Trophoblast cell (in vitro differentiated cells and primary cell): ENCODE results near the gene EPS15.

Experiments used
- DNase-seq, 2 donors: peaks; one replicate each; pipeline ENCODE4 v3.0.0-alpha.2; 2016
- H2AFZ ChIP-seq: 2 replicates; pipeline ENCODE4 v1.6.1; 2013; ENCODE audit warnings: low read length, moderate library complexity, mild to moderate bottlenecking; ENCODE audit not compliant: insufficient read depth, poor library complexity
- H2AK5ac ChIP-seq: 2 replicates; pipeline ENCODE4 v1.6.1; 2013; ENCODE audit warnings: mild to moderate bottlenecking, low read length
- H2BK120ac ChIP-seq: 2 replicates; pipeline ENCODE4 v1.6.1; 2013; ENCODE audit warnings: low read length, mild to moderate bottlenecking, moderate library complexity; ENCODE audit not compliant: insufficient read depth, poor library complexity
- H2BK12ac ChIP-seq: 2 replicates; pipeline ENCODE4 v1.6.1; 2013; ENCODE audit warnings: mild to moderate bottlenecking, low read length, moderate library complexity
- H2BK5ac ChIP-seq: 2 replicates; pipeline ENCODE4 v1.6.1; 2013; ENCODE audit warnings: low read length, low read depth, moderate library complexity, mild to moderate bottlenecking; ENCODE audit not compliant: poor library complexity
- H3K14ac ChIP-seq: 2 replicates; pipeline ENCODE4 v1.6.1; 2013; ENCODE audit warnings: mild to moderate bottlenecking, low read length
- H3K18ac ChIP-seq: 2 replicates; pipeline ENCODE4 v1.6.1; 2013; ENCODE audit warnings: mild to moderate bottlenecking, low read length
- H3K23ac ChIP-seq: 2 replicates; pipeline ENCODE4 v1.6.1; 2013; ENCODE audit warnings: low read length
- H3K27ac ChIP-seq: 2 replicates; pipeline ENCODE4 v1.5.1; 2013; ENCODE audit warnings: low read depth, mild to moderate bottlenecking, inconsistent platforms, low read length, moderate library complexity
- H3K27me3 ChIP-seq: 2 replicates; pipeline ENCODE4 v1.6.1; 2013; ENCODE audit warnings: inconsistent platforms, mild to moderate bottlenecking, low read length, moderate library complexity; ENCODE audit not compliant: insufficient read depth
- H3K36me3 ChIP-seq, 2 experiments: 1 replicate in 1 of 2; 2 replicates in 1 of 2; pipeline ENCODE4 v1.6.1; 2013; ENCODE audit warnings: low read length in 2 of 2, mild to moderate bottlenecking in 2 of 2, moderate library complexity in 1 of 2; ENCODE audit not compliant: insufficient read depth in 2 of 2, control insufficient read depth in 1 of 2
- H3K4ac ChIP-seq: 2 replicates; pipeline ENCODE4 v1.6.1; 2013; ENCODE audit warnings: low read depth, mild to moderate bottlenecking, low read length, moderate library complexity
- H3K4me1 ChIP-seq, 2 experiments: 1 replicate in 1 of 2; 2 replicates in 1 of 2; pipeline ENCODE4 v1.6.1; 2013; ENCODE audit warnings: low read length in 2 of 2, mild to moderate bottlenecking in 2 of 2, moderate library complexity in 1 of 2; ENCODE audit not compliant: insufficient read depth in 2 of 2, control insufficient read depth in 1 of 2
- H3K4me2 ChIP-seq: 2 replicates; pipeline ENCODE4 v1.6.1; 2013; ENCODE audit warnings: inconsistent platforms, mild to moderate bottlenecking, low read length, moderate library complexity
- H3K4me3 ChIP-seq: 2 replicates; pipeline ENCODE4 v1.5.1; 2013; ENCODE audit warnings: mild to moderate bottlenecking, low read depth, low read length, inconsistent platforms
- H3K79me1 ChIP-seq: one replicate; pipeline ENCODE4 v1.6.1; 2013; ENCODE audit warnings: low read length
- H3K79me2 ChIP-seq: 2 replicates; pipeline ENCODE4 v1.6.1; 2013; ENCODE audit warnings: low read length, mild to moderate bottlenecking; ENCODE audit not compliant: control insufficient read depth, insufficient read depth, poor library complexity
- H3K9ac ChIP-seq: 2 replicates; pipeline ENCODE4 v1.6.1; 2013; ENCODE audit warnings: mild to moderate bottlenecking, low read length
- H3K9me3 ChIP-seq: 2 replicates; pipeline ENCODE4 v1.6.1; 2013; ENCODE audit warnings: low read depth, mild to moderate bottlenecking, control low read depth, inconsistent platforms, low read length; ENCODE audit not compliant: insufficient read depth
- H4K12ac ChIP-seq: 2 replicates; pipeline ENCODE4 v1.6.1; 2013; ENCODE audit warnings: low read depth, mild to moderate bottlenecking, low read length, moderate library complexity
- H4K8ac ChIP-seq: 2 replicates; pipeline ENCODE4 v1.6.1; 2013; ENCODE audit warnings: low read depth, mild to moderate bottlenecking, low read length, moderate library complexity
- H4K91ac ChIP-seq: one replicate; pipeline ENCODE4 v1.6.1; 2013; ENCODE audit warnings: low read depth, mild to moderate bottlenecking, low read length, moderate library complexity
- WGBS: extraction: QIAGEN DNeasy Blood & Tissue Kit; methylation state at CpG from one replicate; pipeline ENCODE4 v1.1.7; 2013; ENCODE audit warnings: missing lambda C conversion rate; ENCODE audit not compliant: insufficient read length, insufficient coverage; ENCODE audit errors: extremely low coverage; 5-methylcytosine and 5-hydroxymethylcytosine counted together

EPS15 gene

GRCh38 chr1:51380936-51381335 lies 138.1 kb downstream of the EPS15 start:
- no peaks in the 10 kb centered on the region for H3K4me1 ChIP-seq
- H2AFZ ChIP-seq, result no peak overlapping the region
- no peak overlapping the region for H3K27ac ChIP-seq
- H3K18ac ChIP-seq, result no peak overlapping the region
- DNase-seq, result no peak
- H3K23ac ChIP-seq, result no peak overlapping the region
- H2AK5ac ChIP-seq, result no peak overlapping the region
- no peak overlapping the region for H4K91ac ChIP-seq
- peaks cover 3% of the 10 kb centered on the region for H3K9me3 ChIP-seq
- H3K4ac ChIP-seq, result no peak overlapping the region
- H3K79me1 ChIP-seq, result no peaks in the 10 kb centered on the region
- H2BK5ac ChIP-seq, result no peak overlapping the region
- H3K79me2 ChIP-seq, result no peaks in the 10 kb centered on the region
- WGBS, result no CpG with 5 or more reads among the region's 1 CpG
- no peak overlapping the region for H3K4me3 ChIP-seq
- H2BK120ac ChIP-seq, result no peak overlapping the region
- no peaks in the 10 kb centered on the region for H3K27me3 ChIP-seq
- H3K36me3 ChIP-seq, result peaks cover 9 to 15% of the 10 kb centered on the region in 2 experiments
- no peak overlapping the region for H3K14ac ChIP-seq
- no peak overlapping the region for H4K8ac ChIP-seq
- no peak overlapping the region for H4K12ac ChIP-seq
- H2BK12ac ChIP-seq, result no peak overlapping the region
- H3K4me2 ChIP-seq, result no peak overlapping the region
- H3K9ac ChIP-seq, result no peak overlapping the region

- Histone ChIP-seq H4K8ac (no peak overlapping the region), H3K4me2 (no peak overlapping the region), H3K79me1 (no peaks in the 10 kb centered on the region), H2AFZ (no peak overlapping the region), H2AK5ac (no peak overlapping the region), H3K4me3 (no peak overlapping the region), H3K9ac (no peak overlapping the region), H2BK12ac (no peak overlapping the region), H3K18ac (no peak overlapping the region), H3K36me3 (peaks cover 6 to 19% of the 10 kb centered on the region in 2 experiments), H3K79me2 (no peaks in the 10 kb centered on the region), H4K12ac (no peak overlapping the region), H3K14ac (no peak overlapping the region), H3K27me3 (no peaks in the 10 kb centered on the region), H3K23ac (no peak overlapping the region), H2BK5ac (no peak overlapping the region), H3K9me3 (peaks cover 3% of the 10 kb centered on the region), H2BK120ac (no peak overlapping the region), H3K4me1 (no peaks in the 10 kb centered on the region), H3K4ac (no peak overlapping the region), H3K27ac (no peak overlapping the region), H4K91ac (no peak overlapping the region)
- no CpG with 5 or more reads among the region's 6 CpGs for WGBS
- DNase-seq, result no peak
Measured at GRCh38 chr1:51378871-51379270, 140.2 kb downstream of the EPS15 start.

DNA sequence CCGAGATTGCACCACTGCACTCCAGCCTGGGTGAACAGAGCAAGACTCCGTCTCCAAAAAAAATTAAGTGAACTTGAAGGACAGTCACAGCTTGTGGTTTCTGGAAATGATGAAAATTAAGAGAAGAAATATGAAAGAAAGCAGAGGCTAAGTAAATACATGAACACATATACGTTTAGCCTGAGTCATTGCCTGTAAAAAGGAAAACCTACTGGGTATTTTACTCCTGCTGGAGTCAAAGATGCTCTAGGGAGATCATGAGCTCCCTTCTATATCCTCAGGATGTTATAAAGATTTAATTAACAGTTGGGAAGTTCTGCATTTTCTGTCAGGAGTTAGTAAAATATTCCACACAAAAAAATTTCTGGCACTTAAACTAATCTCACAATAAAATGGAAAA lies 145.2 kb downstream of the EPS15 start:
- no peak overlapping the region for H3K27ac ChIP-seq
- H4K8ac ChIP-seq, result no peak overlapping the region
- H4K91ac ChIP-seq, result no peak overlapping the region
- no peaks in the 10 kb centered on the region for H3K79me1 ChIP-seq
- no peaks in the 10 kb centered on the region for H3K9me3 ChIP-seq
- H2BK120ac ChIP-seq, result no peak overlapping the region
- H3K4me1 ChIP-seq, result no peaks in the 10 kb centered on the region
- peaks cover 13 to 20% of the 10 kb centered on the region in 2 experiments for H3K36me3 ChIP-seq
- no peak overlapping the region for H3K4me2 ChIP-seq
- H4K12ac ChIP-seq, result no peak overlapping the region
- no peaks in the 10 kb centered on the region for H3K79me2 ChIP-seq
- no peak overlapping the region for H3K4ac ChIP-seq
- H3K27me3 ChIP-seq, result no peaks in the 10 kb centered on the region
- H3K14ac ChIP-seq, result no peak overlapping the region
- no peak overlapping the region for H3K23ac ChIP-seq
- no peak overlapping the region for H2BK12ac ChIP-seq
- H2AK5ac ChIP-seq, result no peak overlapping the region
- no peak overlapping the region for H3K4me3 ChIP-seq
- no peak for DNase-seq
- no peak overlapping the region for H3K9ac ChIP-seq
- no peak overlapping the region for H2AFZ ChIP-seq
- WGBS, result no CpG with 5 or more reads among the region's 3 CpGs
- H3K18ac ChIP-seq, result no peak overlapping the region
- no peak overlapping the region for H2BK5ac ChIP-seq

DNA sequence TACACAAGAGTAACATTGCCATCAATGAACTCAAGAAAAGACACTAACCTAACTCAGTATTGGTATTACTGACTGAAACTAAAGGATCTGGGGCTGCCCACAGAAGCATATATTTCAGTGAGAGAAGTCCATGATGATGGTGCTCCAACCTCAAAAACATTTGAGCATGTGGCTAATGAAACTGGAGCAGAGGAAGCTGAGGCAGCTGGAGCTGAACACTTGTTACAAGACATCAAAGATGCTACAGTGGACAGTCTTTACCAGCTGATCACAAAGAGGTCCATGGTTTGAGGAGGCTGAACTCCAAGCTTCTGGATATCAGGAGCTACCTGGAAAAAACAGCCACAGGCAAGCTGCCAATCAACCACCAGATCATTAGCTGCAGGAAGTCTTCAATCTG lies 146.5 kb downstream of the EPS15 start:
- DNase-seq, result no peak
- Histone ChIP-seq H3K27ac (no peak overlapping the region), H3K36me3 (peaks cover 13 to 20% of the 10 kb centered on the region in 2 experiments), H3K14ac (no peak overlapping the region), H3K4me2 (no peak overlapping the region), H3K18ac (no peak overlapping the region), H3K79me2 (no peaks in the 10 kb centered on the region), H3K79me1 (no peaks in the 10 kb centered on the region), H3K4me3 (no peak overlapping the region), H3K4me1 (no peaks in the 10 kb centered on the region), H3K4ac (no peak overlapping the region), H2AK5ac (no peak overlapping the region), H2BK12ac (no peak overlapping the region), H3K9me3 (no peaks in the 10 kb centered on the region), H4K8ac (no peak overlapping the region), H2BK120ac (no peak overlapping the region), H2AFZ (no peak overlapping the region), H2BK5ac (no peak overlapping the region), H3K9ac (no peak overlapping the region), H4K12ac (no peak overlapping the region), H3K27me3 (no peaks in the 10 kb centered on the region), H3K23ac (no peak overlapping the region), H4K91ac (no peak overlapping the region)
